SKM-1 (cell line): ENCODE data around the gene LBR.

Source experiments
- DNase-seq: peaks from one replicate; lab custom pipeline; 2025; ENCODE audit not compliant: unreplicated experiment; lab: John Stamatoyannopoulos, UW

LBR gene

GRCh38 chr1:225464851-225465792 lies 37.3 kb upstream of the LBR start:
- no peak for DNase-seq

- DNase-seq: no peak
Observed at GRCh38 chr1:225462714-225463574, 35.1 kb upstream of the LBR start.

GRCh38 chr1:225462429-225462713 lies 34.5 kb upstream of the LBR start:
- no peak for DNase-seq

- DNase-seq: no peak
Observed at GRCh38 chr1:225461533-225462428, 33.9 kb upstream of the LBR start.

- DNase-seq: no peak
Observed at GRCh38 chr1:225460737-225461532, 33.1 kb upstream of the LBR start.

GRCh38 chr1:225460021-225460736 lies 32.3 kb upstream of the LBR start:
- no peak for DNase-seq

- peak; percentile 58 for DNase-seq
Observed at GRCh38 chr1:225458222-225458631, 30.4 kb upstream of the LBR start.

GRCh38 chr1:225454733-225455132 lies 26.9 kb upstream of the LBR start:
- DNase-seq: no peak

GRCh38 chr1:225453797-225454648 lies 26.2 kb upstream of the LBR start:
- no peak for DNase-seq

GRCh38 chr1:225451840-225452515 lies 24.1 kb upstream of the LBR start:
- DNase-seq: no peak

GRCh38 chr1:225451340-225451739 lies 23.5 kb upstream of the LBR start:
- no peak for DNase-seq

GRCh38 chr1:225450491-225451191 lies 22.8 kb upstream of the LBR start:
- DNase-seq: no peak

GRCh38 chr1:225449774-225450173 lies 21.9 kb upstream of the LBR start:
- DNase-seq: no peak

GRCh38 chr1:225449261-225449660 lies 21.4 kb upstream of the LBR start:
- no peak for DNase-seq

GRCh38 chr1:225448146-225448805 lies 20.4 kb upstream of the LBR start:
- DNase-seq: no peak

GRCh38 chr1:225447650-225448089 lies 19.8 kb upstream of the LBR start:
- no peak for DNase-seq
